GM18951 (cell line): ENCODE data around the gene DENND1A.
"Not testable (repeated sequence)": the region's sequence is repeated elsewhere in the genome, so short reads cannot be mapped to it uniquely, and the experiment has no call there.

Experiments
- POLR2A ChIP-seq: IDR thresholded peaks from 4 replicates; pipeline ENCODE4 v1.6.1; 2011; ENCODE audit warnings: mild to moderate bottlenecking; ENCODE audit not compliant: insufficient read length, insufficient read depth; ENCODE audit errors: extremely low read depth
- in situ Hi-C: fragments of 300-500 bp; cut with MboI; formaldehyde crosslinking; loops from one replicate; pipeline ENCODE4 v1.12.0; 2022; ENCODE audit warnings: low sequenced_read_pairs, mixed read lengths, inconsistent platforms; ENCODE audit not compliant: unreplicated experiment

DENND1A gene

GRCh38 chr9:123823194-123823947 lies 106.6 kb downstream of the DENND1A start:
- no peak for TF ChIP-seq POLR2A
- in situ Hi-C loops, result no loop called here

- no peak for TF ChIP-seq POLR2A
- in situ Hi-C loops, result no loop called here
Measured at GRCh38 chr9:123821619-123822018, 108.3 kb downstream of the DENND1A start.

DNA sequence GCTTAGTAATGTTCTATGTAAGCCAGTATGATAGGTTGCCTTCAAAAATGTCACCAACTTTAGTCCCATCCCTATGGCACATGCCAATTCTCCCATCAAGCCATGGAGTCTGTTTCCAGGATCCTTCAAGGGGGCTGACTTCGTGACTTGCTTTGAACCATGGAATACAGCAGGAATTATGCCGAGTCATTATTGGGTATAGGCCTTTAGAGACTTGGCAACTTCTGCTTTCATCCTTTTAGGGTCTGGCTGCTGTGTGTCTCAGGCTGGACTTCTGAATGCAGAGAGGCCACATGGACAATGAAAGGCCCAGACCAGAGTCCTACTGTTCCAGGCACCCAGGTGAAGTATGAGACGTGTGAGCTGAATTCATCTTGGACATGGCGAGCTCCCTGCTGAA lies 109.8 kb downstream of the DENND1A start:
- in situ Hi-C loops, result no loop called here
- TF ChIP-seq POLR2A, result no peak

- TF ChIP-seq POLR2A, result no peak
- in situ Hi-C loops, result no loop called here
Measured at GRCh38 chr9:123816817-123817472, 113.0 kb downstream of the DENND1A start.

DNA sequence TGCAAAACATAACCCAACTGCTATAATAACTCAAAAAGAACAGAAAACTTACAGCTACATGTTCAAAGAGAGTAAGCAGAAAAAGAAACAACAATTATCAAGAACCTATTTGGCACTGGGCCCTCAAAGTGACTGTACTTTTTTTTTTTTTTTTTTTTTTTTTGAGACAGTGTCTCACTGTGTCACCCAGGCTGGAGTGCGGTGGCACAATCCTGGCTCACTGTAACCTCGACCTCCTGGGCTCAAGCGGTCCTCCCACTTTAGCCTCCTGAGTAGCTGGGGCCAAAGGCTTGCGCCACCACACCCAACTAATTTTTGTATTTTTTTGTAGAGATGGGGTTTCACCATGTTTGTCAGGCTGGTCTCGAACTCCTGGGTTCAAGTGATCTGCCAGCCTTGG lies 114.1 kb downstream of the DENND1A start:
- in situ Hi-C loops, result not testable (repeated sequence)

DNA sequence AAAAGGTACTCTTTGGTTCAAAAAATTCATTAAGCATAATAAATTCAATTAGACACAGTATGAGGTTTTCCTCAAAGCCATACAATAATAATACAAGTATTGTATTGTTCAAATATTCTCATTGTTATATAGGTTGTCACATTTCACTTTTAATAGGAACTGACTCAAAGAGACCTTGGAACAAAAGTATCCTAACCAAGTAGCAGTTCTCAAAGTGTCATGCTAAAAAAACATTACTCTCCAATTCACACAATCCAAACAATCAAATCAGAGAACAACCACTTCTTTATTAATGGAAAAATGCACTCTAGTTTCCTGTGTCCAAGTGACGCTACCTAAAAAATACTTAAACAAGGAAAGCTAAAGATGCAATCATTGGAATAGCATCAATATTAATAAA lies 115.4 kb downstream of the DENND1A start:
- in situ Hi-C loops, result no loop called here
- no peak for TF ChIP-seq POLR2A

DNA sequence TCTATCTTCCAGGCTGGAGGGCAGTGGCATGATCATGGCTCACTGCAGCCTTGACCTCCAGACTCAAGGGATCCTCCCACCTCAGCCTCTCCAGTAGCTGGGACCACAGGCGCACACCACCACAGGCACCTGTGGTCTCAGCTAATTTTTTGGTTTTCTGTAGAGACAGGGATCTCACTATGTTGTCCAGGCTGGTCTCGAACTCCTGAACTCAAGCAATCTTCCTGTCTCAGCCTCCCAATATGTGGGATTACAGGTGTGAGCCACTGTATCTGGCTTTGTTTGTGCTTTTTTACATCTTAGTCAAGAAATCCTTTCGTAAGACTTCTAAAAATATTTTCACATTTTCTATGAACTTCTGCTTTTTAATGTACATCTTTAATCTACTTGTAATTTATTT lies 116.9 kb downstream of the DENND1A start:
- in situ Hi-C loops, result no loop called here
- TF ChIP-seq POLR2A, result no peak

DNA sequence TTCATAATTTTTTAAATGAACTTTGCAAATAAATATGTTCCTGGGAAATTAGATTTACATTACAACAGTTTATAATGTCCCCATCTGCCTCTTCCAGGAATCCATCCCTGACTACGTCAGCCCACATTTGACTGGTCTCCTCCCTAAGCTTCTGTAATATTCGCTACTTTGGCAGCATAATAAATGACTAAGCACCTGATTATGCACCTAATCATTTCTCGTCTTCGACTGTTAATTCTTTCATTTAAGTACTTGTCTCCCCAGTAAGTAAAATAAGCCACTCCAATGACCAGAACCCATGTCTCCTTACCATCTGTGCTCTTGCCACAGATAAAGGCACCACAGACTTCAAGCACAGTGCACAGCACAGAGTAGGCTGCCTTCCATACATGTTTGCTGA lies 122.7 kb downstream of the DENND1A start:
- in situ Hi-C loops, result no loop called here
- TF ChIP-seq POLR2A, result no peak

DNA sequence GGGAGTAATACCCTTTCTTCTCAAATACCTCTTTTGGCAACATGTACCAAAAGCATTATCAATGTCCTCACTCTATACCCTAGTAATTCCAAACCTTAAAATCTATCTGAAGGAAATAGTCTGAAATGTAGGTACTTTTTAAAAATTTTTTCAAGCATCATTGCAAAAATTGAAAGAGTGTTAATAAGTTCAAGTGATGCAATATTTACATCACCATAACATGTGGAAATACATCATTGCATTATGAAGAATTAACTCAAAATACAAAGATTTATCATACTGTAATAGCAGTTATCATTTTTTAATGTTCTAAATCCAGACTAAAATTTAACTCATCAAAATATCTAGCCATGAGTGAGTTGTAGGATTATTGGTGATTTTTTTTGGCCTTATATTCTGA lies 123.1 kb downstream of the DENND1A start:
- in situ Hi-C loops, result no loop called here

GRCh38 chr9:123798195-123798594 lies 131.7 kb downstream of the DENND1A start:
- in situ Hi-C loops, result no loop called here
- no peak for TF ChIP-seq POLR2A

More for the DNA sequence above, 123.1 kb downstream of the DENND1A start:
- TF ChIP-seq POLR2A, result no peak

DNA sequence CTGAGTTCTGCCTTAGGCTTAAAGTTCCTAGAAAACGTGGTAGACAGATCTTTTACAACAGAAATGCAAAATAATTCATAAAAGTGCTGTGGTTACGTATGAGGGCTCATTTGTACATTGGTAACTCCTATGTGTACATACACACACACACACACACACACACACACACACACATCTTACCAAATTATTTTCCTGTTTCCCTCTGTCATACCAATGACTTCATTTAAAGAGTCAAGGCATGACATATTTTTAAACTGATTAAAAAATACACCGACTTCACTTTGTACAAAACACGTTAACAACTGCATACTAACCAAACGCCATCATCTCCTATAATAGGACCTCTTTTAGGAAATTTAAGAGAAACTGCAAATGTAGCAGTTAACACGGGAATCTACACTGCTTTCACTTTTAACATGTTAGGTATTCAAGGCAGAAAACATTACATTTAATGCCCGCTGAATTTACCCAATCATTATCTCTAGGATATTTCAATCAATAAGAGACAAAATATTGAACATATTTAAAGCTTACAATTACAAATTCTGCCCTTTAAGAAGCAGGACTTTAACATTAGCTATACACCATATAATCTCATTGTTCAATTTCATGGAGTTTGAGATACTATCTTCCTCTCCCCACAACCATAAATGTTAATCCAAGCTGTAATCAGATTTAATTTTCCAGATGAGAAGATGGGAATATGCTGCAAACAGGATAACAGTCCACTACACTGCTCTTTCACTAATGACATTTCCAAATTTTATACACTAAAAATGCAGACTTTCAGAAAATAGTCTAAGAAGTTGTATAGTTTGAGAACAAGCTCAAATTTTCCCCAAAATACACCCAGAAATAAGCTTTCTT lies 133.1 kb downstream of the DENND1A start:
- no peak for TF ChIP-seq POLR2A
- in situ Hi-C loops, result no loop called here

- in situ Hi-C loops, result no loop called here
- no peak for TF ChIP-seq POLR2A
Measured at GRCh38 chr9:123796094-123796493, 133.8 kb downstream of the DENND1A start.

DNA sequence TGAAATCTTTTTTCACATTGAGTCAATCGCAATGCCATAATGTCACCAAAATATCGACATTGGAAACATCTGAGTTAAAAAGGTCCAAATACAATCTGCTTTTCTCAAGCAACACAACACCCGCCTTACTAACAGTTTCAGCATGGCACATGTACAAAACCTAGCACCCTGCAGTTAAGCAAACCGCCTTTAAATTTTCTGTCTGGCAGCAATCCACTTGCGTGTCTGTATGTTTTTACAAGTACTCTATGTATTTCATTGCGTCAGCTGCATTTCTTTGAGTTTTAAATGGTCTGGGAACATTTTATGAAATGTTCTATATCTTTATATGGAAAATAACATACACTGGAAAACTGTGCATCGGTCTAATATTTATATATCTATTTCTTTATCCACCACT lies 134.6 kb downstream of the DENND1A start:
- in situ Hi-C loops, result no loop called here
- TF ChIP-seq POLR2A, result no peak
